ENCODE data around the gene TPBG.

DNA sequence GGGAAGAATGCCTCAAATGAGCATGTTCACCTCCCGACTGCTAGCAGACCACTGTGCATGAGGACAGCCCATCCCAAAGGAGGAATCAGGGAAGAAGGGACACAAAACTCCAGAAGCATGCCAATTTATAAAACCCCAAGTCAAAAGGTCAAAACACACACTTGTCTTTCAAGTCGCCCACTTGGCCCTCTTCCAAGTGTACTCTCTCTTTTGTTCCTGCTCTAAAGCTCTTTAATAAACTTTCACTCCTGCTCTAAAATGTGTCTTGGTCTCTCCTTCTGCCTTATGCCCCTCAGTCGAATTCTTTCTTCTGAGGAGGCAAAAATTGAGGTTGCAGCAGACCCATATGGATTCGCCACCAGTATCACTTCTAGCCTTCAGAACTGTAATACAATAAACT, 33.9 kb upstream of the TPBG start:
- TF ChIP-seq, protein P1, sequence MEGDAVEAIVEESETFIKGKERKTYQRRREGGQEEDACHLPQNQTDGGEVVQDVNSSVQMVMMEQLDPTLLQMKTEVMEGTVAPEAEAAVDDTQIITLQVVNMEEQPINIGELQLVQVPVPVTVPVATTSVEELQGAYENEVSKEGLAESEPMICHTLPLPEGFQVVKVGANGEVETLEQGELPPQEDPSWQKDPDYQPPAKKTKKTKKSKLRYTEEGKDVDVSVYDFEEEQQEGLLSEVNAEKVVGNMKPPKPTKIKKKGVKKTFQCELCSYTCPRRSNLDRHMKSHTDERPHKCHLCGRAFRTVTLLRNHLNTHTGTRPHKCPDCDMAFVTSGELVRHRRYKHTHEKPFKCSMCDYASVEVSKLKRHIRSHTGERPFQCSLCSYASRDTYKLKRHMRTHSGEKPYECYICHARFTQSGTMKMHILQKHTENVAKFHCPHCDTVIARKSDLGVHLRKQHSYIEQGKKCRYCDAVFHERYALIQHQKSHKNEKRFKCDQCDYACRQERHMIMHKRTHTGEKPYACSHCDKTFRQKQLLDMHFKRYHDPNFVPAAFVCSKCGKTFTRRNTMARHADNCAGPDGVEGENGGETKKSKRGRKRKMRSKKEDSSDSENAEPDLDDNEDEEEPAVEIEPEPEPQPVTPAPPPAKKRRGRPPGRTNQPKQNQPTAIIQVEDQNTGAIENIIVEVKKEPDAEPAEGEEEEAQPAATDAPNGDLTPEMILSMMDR (IDR thresholded peaks at IDR 0.05) = no peak
- no peak for TF ChIP-seq POLR2A (IDR thresholded peaks at IDR 0.05)
